Activated CD8-positive, alpha-beta memory T cell treated with anti-CD3 and anti-CD28 coated beads, Interleukin-2, amount 50 U/mL, for 24 hours (primary cell): Measurements from ENCODE around the gene SLC12A2.
A peak's percentile ranks its signal among the peaks of the same experiment; 100 is the strongest.

ENCODE experiments used
- DNase-seq: peaks from one replicate; pipeline ENCODE4 v3.0.0-alpha.2; 2020; ENCODE audit errors: extremely low read depth

The SLC12A2 gene

DNA sequence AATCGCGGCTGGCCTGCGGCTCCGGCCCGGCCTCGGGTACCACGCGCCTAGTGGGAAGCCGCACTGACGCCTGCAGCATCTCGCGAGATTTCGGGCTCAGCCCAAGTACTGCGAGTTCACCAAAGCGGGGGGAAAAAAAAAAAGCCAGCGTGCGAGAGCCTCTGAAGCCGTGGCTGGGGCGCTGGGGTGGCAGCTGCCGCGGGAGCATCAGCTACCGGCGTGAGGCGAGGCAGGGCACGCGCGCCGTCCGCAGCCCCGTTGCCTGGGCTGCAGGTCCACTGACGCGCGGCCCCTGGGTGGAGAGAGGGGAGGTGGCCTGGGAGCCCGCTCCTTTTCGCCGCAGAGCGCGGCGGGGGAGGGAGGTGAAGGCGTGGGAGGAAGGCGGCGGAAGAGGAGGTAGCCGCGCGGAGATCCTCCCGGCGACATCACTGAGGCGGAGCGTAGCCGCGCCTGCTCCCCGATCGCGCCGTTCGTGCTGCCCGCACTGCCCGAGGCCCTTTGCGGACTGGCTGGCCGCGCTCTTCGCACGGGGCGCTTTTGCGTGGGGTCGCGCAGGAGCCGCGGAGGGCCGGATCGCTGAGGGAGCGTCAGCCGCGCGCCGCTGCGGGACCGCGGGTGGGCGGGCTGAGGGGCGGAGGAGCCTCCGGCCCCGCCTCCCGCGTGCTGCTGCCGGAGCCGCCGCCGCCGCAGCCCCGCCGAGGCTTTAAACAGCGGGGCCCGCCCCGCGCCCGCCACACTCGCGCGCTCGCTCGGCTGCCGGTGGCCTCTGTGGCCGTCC lies at the start of gene SLC12A2:
SLC12A2 (plus strand) TSS at position 734 of the 778 bp plus-strand sequence. CDS start 189 bp downstream, outside the sequence.
- peak; percentile 75 for DNase-seq

DNA sequence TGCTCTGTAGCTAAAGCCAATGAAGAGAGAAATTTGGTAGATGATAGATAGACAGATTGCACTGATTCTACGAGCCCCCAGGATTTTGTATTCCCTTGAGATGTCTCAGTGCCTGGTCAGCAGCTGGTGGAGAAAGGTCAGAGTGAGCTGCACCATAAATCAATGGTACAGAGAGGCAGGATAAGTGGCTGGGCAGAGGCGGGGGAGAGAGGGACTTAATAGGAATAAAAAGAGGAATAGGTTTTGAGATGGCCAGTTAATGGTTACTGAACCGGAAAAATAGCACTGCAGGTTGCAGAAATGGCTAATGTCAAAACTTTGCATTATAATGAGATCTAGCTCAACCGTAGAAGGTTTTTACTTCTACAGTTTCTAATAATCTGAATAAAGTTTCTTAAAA lies 47.9 kb upstream of the SLC12A2 start:
- no peak for DNase-seq

DNA sequence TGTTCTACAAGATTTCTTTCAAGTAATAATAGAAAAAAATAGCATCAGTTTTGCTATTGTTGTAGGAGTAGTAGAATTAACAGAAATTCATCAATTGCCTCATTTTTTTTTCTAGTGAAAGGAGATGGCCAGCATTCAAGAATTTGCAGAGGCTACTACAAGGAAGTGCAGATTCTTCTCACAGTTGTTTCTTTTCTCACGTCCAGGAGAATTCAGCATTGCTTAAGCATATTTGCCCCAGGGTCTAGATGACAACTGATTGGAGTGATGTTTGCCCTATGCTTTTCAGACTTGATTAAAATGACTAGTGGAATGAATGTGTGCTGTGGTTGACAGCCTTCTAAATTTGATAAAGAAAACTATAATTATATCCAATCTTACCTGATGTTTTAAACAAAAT lies 46.6 kb upstream of the SLC12A2 start:
- DNase-seq: no peak

DNA sequence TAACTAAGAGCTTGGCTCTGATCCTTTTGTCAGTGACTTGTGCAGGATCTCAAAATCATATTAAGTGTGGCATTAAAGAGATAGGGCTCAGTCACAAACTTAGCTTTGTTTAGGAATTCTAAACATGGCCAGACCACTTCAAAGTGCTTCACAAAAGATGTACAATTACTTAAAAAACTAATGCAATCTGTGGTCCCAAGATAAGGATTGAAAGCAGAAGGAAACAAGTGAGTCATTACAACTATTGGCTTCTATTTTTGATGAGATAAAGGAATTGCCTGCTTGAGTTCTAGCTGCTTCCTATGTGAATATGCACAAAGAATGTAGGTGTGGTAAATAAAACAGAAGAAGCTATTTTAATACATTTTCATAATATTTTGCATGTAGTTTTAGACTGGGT lies 44.9 kb upstream of the SLC12A2 start:
- no peak for DNase-seq

DNA sequence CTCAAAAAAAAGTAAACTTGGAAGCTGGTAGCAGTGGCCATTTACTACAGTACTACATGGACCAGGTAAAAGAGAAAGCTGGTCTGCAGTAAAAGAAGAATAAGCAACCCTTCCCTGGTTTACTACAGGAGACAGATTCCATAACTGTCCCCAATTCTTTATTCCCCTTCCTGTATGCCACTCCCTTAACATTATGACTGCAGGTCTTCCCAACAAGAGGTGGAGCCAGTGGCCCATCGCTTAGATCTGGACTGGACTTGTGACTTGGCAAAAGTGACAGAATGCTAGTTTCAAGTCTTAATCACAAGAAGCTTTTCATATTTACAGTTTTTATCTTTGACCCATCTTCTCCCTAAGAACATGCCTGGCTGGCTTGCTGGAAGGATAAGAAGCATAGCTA lies 42.6 kb upstream of the SLC12A2 start:
- DNase-seq: no peak

DNA sequence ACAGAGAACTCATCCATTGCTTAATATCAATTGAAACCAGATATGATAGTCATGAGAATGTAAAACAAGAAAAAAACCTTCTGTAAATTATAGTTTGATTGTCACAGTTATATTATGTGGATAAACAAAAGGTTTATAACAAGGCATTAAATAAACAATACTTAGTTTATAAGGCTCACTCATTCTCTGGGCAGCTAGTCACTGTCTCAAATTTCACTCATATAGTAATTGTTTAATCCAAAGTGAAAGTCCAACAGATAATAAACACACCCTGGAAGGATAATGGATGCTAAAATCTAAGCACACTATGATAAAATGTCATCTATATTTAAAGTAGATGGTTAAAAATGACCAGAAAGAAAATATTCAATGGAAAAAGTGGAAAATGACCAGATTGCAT lies 30.8 kb upstream of the SLC12A2 start:
- no peak for DNase-seq

DNA sequence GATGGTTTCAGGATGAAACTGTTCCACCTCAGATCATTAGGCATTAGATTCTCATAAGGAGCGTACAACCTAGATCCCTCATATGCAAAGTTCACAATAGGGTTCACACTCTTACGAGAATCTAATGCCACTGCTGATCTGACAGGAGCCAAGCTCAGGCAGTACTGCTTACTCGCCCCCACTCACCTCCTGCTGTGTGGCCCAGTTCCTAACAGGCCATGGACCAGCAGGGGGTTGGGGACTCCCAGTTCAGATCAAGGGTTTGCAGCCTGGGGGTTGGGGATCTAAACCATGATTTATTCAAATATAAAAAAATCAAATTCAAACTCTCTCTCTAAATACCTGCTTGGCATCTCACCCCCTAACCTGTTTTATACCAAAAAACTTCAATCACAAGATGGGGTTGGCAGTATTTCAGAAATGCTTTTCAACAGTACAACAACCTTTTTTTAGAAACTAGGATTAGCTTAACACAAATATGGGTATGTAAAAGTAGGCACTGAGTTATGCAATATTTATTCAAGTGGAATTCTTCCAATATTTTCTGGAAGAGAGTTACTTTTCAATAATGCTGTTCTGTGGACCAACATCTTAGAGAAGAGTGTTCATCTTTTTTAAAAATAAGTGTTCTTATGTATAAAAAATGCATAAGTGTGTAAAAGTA lies 30.1 kb upstream of the SLC12A2 start:
- no peak for DNase-seq

DNA sequence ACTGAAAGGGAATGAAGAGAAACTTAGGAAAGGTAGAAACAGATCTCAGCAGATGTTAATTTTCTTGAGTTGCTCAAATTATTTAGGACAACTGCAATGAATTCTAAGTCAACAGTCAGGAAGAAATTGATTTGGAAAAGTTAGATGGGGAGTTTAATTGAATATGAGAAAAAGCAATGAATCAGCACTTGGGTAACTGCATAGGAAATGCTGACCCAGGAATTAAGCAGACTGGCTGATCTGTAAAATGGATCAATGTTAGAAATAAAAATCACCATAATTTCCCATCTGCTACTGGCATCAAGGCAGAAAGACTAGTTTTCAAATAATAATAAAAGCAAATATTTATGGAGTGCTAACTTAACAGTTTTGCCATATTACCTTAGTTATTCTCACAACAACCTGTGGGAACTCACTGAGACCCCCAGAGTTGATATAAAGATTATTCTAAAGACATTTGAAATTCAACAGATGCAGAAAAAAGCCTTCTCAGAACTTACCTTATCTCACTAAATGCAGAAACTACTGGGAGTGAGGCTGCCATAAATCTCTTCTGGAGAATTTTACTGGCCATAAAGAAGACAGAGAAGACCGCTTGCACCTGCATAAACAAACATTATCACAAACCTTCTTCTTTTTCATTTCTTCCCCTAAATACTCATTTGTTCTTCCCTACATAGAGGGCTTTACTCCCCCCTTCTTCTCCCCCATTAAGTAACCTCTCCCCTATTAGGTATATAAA lies 22.8 kb upstream of the SLC12A2 start:
- DNase-seq: no peak

DNA sequence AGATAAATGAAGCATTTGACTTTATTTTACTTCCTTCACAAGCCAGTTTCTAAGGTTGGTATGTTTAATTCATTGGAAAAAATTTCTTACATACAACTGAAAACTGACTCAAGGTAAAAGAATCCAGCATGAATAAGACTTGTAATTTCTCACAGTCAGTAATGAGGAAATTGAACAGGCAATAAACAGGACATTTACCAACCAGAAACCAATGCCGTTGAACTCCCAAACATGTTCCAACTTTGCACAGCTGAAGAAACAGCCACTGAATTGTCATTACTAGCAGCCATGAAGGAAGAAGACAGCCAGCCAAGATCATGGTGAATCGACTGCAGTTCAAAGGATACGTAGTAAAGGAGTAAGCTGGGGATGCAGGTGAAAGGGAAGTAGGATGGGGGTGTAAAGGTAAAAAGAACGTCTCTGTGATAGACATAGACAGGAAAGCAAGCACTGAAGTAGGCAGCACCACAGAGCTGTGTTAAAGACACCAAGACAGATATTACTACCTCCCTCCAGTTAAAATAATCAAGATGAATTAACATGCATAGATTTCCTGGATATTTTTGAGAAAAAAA lies 21.3 kb upstream of the SLC12A2 start:
- no peak for DNase-seq

DNA sequence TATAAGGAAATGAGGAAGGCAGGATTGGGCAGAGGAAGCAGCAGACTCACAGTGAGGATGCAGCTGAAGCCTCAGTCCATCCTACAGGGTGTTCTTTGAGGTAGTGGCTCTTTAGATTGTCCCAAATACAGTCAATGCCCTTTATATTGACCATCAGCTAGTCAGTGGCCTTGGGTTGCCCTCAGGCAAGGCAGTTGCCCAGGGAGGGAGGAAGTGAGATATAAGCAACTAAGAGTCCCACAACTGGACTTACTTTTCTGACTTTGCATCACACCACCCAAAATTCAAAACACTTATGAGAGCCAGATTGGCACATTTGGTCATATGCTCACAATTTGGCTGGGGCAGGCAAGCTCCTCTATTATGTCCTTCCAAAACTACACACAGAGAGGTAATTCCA lies 9.4 kb upstream of the SLC12A2 start:
- DNase-seq: no peak

DNA sequence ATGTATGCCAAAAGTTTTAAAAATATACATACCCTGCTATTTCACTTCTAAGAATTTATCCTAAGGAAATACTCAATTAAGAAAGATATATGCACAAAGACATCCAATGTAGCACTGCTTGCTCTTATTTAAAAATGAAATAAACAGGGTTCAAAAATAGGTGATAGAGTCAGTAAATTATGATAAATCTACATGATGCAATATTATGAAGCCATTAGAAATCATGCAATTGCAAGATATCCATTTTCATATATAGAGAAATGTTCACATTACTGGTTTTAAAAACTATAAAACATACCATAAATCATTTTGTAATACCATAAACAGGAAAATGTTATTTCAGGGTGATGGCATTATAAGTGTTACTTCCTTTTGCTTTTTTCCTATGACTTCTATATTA lies 8.6 kb upstream of the SLC12A2 start:
- no peak for DNase-seq

DNA sequence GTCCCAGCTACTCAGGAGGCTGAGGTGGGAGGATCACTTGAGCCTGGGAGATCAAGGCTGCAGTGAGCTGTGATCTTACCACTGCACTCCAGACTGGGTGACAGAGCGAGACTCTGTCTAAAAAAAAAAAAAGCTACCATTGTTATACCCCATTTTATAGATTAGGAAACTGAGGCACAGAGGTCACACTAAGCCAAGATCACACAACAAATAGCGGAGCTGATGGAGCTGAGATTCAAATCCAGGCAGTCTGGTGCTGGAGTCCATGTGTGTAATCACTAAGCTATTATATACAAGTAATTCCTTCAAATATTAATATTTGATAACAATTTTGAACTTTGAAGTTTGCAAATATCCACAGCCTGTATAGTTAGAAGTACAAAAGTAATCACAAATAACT lies 6.0 kb upstream of the SLC12A2 start:
- no peak for DNase-seq

DNA sequence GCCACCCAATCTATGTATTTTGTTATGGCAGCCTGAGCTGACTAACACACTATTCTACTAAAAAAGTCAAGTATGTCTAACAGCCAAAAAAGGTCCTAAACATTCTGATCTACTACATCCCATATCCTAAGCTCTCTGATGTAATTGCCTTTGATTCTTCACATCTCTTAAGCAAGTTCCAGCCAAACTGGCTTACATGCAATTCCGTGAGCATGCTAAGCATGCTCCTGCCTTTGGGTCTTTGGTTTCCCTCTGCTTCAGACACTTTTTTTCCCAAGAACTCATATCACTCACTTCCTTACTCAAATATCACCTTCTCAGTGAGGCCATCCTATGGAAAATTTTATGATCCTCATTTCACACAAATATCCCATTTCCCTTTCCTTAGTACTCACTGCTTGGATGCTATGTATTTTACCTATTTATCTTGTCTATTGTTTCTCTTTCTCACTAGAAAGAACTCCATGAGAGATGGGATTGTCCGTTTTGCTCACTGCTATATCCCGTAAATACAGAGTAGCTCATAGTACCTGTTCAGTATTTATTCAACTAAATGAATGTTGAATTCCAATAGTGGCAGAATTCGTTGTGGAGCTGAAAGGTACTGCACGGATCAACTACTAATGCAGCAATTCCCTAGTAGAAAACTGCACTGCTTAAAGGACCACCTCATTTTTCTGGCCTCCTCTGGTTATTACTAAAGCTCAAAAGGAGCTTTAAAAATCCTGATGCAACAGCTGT lies 2.3 kb upstream of the SLC12A2 start:
- no peak for DNase-seq

DNA sequence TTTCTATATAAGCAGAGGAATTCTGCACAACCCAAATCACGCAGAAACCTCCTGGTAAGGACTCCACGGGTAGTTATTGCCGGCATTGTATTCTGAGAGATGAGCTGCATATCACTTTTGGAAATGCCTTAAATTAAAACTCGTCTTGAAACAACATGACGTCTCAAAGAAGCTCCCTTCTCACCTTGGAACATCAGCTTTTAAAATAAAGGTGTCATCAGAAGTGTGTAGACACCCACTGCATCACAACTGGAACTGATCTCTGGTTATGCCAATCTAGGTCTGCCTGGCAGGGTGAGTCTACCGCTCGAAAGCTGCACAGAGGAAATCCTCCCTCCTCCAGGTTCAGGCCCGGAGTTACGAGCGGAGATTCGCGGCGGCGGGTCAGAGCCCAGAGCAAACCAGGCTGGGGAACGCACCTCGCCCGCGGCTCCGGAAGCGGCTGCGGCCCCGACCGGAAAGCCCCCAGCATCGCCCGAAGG lies 974 bp upstream of the SLC12A2 start:
- DNase-seq: no peak

DNA sequence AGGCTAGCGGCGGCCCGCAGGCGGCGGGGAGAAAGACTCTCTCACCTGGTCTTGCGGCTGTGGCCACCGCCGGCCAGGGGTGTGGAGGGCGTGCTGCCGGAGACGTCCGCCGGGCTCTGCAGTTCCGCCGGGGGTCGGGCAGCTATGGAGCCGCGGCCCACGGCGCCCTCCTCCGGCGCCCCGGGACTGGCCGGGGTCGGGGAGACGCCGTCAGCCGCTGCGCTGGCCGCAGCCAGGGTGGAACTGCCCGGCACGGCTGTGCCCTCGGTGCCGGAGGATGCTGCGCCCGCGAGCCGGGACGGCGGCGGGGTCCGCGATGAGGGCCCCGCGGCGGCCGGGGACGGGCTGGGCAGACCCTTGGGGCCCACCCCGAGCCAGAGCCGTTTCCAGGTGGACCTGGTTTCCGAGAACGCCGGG lies 253 bp downstream of the SLC12A2 start:
- DNase-seq: no peak

DNA sequence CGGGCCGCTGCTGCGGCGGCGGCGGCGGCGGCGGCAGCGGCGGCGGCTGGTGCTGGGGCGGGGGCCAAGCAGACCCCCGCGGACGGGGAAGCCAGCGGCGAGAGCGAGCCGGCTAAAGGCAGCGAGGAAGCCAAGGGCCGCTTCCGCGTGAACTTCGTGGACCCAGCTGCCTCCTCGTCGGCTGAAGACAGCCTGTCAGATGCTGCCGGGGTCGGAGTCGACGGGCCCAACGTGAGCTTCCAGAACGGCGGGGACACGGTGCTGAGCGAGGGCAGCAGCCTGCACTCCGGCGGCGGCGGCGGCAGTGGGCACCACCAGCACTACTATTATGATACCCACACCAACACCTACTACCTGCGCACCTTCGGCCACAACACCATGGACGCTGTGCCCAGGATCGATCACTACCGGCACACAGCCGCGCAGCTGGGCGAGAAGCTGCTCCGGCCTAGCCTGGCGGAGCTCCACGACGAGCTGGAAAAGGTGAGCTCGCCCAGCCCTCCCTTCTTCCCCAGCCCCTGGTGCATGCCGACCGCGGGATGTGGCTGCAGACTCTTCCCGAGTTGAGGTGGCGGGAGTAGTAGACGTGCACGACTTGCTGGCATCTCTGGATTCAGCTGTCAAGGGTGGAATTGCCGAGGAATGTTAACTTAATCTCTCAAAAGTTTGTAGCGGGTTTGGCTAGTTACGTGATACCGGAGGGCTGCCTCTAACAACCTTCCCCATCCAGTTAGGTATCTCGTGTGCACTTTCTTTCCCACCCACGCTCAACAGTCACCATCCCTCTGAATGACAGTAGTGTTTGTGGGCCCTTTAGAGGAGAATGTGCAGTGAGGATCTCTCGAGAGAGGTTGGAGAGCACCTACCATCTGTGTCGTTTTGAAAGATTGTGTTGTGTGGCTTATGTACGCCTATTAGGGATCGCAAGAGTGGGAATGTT lies 932 bp downstream of the SLC12A2 start:
- DNase-seq: peak; percentile 26

DNA sequence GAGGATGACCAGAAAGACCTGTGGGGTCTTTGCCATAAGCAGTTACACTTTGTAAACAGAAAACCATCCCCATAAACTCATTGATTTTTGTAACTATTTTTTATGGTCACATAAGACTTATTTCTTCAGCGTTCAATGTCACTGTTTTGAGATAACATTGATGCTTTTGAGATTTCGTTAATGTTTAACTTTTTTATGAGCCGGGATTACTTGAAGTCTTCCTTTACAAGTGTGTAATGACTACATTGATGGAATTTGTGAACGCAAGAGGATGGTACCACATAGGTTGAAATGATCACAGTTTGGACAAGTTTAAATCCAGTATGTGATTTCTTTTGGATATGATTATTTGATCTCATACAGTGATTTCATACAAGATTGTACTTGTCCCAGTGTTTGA lies 1.8 kb downstream of the SLC12A2 start:
- DNase-seq: no peak

DNA sequence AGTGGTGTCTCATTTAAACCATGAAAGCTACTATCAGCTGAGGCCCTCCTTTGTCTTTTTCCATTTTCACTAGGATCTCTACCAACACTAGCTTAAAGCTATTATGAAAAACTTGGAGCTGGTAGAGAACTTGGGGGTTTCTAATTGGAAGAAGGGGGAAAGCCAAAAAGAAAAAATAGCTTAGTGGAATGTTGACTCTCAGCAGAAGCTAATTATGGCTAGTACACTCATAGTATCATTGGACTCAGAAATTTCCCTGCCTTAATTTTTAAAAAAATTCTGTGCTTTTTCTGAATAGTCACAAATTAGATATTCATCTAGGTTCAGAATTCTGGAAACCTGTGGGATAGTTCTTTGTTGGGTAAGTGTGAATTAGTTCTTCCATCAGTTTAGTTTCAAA lies 8.0 kb downstream of the SLC12A2 start:
- DNase-seq: no peak

DNA sequence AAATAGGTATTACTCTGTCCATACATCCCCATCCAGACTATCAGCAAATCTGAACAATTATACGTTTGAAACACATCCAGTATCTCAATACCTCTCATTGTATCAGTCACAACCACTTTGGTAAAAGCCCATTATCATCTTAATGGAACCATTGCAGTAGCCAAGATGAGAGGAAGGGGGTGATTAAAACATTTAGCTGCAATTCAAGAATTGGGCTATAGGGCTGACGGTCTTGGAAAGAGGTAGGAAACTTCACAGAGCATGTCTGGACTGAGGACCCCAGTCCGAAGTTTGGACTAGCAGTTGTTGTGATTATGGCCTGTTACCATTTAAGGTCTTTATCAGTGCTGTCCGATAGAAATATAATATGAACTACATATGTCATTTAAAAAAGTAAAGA lies 8.6 kb downstream of the SLC12A2 start:
- no peak for DNase-seq

DNA sequence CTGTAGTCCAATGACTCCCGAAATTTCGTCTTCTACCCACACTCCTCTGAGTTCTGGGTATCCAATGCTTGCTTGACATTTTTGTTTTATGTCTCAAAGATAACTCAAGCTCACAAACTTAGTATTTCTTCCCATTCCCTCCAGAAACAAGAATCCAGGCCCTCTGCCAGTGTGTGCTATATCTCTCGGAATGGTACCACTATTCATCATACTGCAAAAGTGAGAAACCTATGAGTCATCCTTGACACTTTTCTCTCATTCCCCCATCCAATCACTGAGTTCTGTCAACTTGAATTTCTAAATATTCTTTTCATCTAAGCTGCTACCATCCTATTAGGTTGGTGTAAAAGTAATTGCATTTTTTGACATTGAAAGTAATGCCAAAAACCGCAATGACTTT lies 9.8 kb downstream of the SLC12A2 start:
- no peak for DNase-seq
